NCI-H2196 (cell line): ENCODE results near the gene UMPS.
"Not testable (repeated sequence)": the region's sequence is repeated elsewhere in the genome, so short reads cannot be mapped to it uniquely, and the experiment has no call there.

ENCODE experiments used
- DNase-seq: peaks from one replicate; lab custom pipeline; 2025; ENCODE audit not compliant: unreplicated experiment; lab: John Stamatoyannopoulos, UW

UMPS gene

GRCh38 chr3:124707223-124707622 is 23.0 kb upstream of the UMPS start:
- DNase-seq = not testable (repeated sequence)

DNA sequence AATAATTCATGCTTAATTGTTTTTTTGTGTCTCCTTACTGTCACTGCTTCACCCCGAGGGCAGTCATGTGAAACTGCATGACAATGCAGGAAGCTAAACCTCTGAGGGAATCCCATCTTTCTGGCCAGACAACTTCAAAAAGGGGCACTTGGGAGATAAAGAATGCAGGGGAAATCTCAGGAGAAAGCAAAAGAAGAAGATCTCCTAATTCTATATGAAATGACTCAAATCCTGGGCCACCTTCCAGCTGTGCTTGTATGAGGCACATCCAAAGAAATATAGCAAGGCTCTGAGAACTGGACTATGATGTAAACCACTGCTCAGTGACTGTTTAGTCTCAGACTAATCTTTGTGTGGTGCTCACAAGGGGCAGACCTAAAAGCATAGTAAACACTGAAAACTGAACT is 22.6 kb upstream of the UMPS start:
- DNase-seq = no peak

DNA sequence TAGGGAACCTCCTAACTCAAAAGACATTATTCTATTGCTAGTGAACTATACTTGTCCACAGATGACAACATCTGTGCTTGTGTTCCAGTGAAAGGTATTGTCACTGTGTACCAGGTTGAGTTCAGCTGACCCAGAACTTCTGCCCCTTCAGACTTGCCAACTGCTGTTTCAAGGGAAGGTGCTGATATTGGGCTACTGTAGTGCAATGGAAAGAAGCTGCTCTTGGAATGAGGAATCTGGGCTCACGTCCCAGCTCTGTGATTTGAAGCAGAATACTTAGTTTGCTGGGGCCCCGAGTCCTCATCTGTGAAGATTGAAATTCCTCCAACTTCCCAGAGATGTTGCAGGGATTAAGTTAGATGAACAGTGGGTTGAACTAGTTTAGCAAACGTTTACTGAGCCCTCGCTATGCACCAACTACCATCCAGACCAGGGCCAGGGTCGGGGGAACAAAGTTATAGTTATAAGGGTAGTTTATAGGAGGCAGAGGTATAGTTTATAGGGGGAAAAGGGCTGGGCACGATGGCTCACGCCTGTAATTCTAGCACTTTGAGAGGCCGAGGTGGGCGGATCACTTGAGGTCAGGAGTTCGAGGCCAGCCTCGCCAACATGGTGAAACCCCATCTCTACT is 15.9 kb upstream of the UMPS start:
- DNase-seq = no peak

DNA sequence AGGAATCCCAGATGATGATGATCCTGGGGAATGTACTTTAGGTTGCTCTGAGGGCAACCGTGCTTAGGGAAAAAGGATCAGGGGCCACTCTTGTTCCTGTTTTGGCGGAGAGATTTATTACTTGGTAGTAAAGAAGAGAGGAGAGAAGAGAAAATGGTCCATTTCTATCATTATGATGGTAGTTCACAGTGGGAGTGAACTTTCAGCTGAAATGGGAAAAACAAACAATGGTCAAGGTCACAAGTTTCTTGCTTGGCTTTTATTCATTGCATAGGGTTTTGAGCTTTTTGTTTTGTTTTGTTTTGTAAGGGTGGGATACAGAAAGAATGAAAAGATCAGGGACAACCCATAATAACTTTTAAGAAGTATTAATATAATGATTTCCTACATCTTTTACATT is 7.7 kb upstream of the UMPS start:
- DNase-seq = no peak

DNA sequence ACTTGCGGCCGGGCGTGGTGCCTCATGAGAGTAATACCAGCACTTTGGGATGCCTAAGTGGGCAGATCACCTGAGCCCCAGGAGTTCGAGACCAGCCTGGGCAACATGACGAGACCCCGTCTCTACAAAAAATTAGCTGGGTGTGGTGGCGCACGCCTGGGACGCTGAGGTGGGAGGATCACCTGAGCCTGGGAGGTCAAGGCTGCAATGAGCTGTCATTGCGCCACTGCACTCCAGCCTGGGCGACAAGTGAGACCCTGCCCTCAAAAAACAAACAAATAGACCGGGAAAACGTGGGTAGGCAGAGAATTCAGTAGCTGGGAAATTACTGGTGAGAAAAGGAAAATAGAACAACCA is 667 bp downstream of the UMPS start:
- no peak for DNase-seq

- no peak for DNase-seq
These were observed 1.5 kb downstream of the UMPS start for GRCh38 chr3:124731760-124732159.

DNA sequence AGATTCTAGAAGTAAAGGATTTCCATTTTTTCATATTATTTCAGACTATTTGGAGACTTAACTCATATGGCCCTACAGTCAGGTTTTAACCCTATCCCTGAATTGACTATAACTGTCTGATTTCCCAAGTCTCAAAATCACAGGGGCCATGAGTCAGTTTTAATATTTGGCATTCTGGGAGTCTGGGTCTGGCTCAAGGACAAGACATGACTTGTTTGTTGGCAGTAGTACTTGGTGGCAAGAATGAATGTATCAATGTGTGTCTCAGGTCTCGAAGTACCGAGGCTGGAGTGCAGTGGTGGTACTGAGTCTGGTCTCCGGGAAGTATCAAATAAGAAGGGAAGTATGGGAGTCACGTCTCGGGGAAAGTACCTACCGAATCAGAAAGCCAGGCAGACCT is 10.8 kb downstream of the UMPS start:
- DNase-seq = no peak

- DNase-seq = no peak
These were observed 15.5 kb downstream of the UMPS start for GRCh38 chr3:124745756-124746155.

DNA sequence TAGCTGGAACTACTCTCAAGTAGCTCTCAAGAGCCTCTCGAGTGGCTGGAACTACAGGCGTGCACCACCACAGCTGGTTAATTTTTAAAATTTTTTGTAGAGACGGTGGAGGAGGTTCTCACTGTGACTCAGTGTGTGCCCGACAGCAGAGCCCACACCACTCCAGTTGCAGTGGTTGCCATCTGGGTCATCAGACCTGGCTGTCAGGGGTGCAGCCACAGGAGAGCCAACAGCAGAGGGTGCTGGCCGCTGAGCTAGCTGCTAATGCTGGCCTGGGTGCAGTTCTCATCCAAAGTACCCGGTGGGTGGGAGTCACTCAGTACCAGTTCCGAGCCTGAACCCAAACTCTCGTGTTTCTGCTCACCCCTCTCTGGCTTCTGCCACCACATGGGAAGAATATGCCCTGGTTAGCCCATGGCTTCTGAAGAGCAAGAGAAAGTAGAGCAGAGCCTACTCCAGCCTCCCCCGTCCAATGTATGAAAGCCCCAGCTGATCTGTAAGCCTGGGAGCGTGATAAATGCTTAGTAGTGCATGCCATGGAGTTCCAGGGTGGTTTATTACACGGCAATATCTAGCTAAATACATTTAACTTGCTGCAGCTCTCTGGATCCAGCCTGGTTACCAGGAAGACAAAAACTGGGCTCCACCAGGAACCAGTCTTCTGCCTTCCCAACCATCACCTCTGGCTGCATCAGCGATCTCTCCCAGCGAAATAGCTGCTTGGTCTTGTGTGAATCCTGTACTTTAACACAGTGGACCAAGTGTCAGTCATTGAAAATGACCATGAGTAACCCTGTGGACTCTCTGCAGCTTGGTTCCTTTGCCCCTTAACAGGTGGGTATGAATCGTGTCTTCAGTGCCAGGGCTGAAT is 17.1 kb downstream of the UMPS start:
- DNase-seq = no peak

DNA sequence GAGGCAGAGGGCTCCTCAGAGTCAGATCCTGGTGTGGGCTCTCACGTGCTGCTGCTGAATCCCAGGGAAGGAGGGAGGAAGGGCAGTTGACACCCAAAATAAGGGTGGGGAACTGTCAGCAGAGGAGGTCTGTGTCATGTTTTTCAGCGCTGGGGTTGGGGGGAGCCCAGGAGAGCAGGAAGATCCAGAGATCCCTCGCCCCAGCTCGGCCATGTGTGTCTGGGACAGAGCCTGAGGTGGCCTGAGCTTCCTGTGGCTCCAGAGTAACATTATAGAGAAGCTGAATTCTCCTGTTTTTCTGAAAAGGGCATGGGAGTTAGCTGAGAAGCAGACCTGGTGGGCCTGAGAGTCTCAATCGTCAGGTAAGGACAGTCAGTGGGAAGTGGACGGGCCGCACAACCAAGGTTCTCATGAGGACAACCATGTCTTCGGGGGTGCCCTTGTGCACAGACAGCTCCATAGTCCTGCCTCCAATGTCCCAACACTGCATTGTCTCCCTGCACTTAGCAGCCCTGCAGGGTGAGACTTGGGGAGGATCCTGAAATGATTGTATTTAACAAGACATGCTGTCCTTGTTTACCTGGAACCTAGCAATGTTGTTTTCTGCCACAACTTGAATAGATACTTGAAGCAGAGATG is 18.4 kb downstream of the UMPS start:
- DNase-seq = no peak

DNA sequence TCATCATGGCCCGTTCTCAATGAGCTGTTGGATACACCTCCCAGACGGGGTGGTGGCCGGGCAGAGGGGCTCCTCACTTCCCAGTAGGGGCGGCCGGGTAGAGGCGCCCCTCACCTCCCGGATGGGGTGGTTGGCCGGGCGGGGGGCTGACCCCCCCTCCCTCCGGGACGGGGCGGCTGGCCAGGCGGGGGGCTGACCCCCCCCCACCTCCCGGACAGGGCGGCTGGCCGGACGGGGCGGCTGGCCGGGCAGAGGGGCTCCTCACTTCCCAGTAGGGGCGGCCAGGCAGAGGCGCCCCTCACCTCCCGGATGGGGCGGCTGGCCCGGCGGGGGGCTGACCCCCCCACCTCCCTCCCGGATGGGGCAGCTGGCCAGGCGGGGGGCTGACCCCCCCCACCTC is 19.6 kb downstream of the UMPS start:
- not testable (repeated sequence) for DNase-seq

DNA sequence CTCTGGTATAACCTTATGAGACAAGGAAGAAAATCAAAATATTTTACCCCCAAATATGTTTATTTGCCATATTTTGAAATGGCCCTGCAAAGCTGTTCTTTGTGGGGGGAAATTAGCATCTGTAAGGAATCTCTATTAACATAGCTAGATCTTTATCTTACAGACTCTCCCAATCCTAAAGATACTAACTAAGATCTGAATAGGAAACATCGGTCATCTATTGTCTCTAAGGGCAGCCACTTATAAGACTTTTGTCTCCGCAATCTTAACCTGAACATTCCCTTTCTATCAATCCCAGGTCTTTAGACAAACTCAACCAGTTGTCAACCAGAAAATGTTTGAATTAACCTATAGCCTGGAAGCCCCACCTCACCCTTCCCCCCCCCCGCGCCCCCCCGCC is 21.2 kb downstream of the UMPS start:
- DNase-seq = no peak

- no peak for DNase-seq
These were observed 21.8 kb downstream of the UMPS start for GRCh38 chr3:124752051-124752450.

DNA sequence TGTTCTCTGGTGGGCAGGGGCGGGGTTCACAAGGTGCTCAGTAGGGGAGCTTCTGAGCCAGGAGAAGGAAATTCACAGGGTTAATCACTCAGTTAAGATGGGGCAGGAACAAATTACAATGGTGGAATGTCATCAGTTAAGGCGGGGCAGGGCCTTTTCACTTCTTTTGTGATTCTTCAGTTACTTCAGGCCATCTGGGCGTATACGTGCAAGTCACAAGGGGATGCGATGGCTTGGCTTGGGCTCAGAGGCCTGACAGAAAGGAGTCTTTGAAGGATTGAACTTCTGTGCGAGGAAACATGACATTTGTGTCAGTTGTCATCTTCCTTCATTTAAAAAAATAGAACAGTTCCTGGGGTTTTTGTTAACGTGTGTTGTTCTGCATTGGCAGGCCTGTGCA is 27.7 kb downstream of the UMPS start:
- not testable (repeated sequence) for DNase-seq

GRCh38 chr3:124758851-124759635 is 28.8 kb downstream of the UMPS start:
- DNase-seq = no peak

- DNase-seq = no peak
These were observed 29.6 kb downstream of the UMPS start for GRCh38 chr3:124759666-124760401.

DNA sequence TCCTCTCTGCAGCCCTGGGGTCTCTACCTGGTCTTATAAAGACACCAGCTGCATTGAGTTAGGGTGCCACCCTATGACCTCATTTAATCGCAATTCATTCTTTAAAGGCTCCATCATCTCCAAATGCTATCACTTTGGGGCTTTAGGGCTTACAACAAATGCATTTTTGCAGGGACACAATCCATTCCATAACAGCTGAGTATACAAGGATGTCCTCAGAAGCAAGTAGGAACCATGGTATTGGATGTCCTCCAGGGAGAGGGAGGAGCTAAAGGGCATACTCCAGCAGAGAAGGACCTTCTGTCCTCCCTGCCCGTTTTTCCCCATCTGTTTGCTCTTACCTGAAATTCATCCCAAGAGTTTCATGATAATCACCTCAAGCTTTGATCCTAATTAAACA is 30.3 kb downstream of the UMPS start:
- peak; percentile 70 for DNase-seq

DNA sequence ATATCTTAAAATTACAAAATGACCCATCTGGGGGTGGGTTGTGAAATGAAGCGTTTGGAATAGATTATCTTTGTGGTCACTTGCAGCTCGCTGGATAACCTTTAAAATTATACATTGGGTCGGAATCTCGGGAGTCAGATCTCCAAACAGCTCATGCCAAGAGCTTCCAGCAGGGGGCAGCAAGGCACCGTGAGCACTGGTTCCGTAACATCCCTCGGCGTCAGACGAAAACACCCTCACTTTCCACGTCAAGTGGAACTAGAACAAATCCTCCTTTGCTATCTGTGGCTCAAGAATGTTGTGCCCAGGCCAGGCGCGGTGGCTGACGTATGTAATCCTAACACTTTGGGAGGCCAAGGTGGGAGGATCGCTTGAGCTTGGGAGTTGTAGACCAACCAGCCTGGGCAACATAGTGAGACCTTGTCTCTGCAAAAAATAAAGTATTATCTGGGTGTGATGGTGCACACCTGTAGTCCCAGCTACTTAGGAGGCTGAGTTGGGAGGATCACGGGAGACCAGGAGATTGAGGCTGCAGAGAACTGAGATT is 31.1 kb downstream of the UMPS start:
- peak; percentile 91 for DNase-seq

- DNase-seq = no peak
These were observed 31.8 kb downstream of the UMPS start for GRCh38 chr3:124761935-124762660.

GRCh38 chr3:124762661-124763011 is 32.4 kb downstream of the UMPS start:
- DNase-seq = no peak
